ENCODE data around the gene TIMP2.

Gene TIMP2

DNA sequence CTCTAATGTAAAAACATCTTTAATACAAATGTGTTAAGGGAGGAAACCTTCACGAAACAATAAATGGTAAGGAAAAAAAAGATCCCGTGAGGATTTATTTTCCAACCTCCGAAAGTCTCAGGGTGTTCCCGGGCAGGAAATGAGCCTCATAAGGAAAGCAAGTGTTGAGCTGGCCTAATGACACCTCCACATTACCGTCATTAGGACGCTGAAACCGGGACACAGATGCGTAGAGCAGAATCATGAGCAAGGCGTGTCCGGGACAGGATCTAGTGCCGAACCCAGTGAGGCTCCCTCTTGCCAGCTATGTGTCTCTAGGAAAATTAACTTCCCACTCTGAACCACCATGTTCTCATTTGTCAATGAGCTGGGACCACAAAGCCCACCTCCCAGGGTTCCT, 120.4 kb downstream of the TIMP2 start:
- DNase-seq = no peak

DNA sequence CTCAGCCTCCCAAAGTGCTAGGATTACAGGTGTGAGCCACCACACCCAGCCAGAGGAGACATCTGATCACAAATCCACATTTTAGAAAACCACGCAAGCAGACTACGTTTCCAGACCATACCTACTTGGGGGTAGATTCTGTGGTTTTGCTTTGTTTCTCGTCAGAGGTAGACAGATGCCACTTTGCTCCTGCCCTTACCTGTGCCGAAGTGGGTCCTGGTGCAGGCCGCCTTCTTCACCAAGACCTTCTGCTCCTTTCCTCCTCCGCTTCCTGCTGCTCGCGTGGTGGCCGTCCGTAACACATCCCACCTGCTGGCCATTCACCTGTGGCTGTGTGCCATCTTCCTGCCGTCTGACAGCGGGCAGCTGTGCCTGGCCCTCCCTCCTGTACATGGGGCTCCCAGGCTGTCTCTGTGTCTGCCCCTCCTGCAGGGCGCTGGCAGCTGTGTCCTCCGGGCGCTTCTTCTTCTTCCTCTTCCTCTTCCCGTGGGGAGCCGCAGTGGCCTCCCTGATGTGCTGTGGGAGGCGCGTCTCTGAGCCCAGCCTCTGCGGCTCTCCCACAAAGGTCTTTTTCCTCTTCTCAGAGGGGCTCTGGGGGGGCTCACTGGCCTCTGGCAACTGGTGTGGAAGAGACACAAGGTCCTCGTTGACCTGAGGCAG, 121.9 kb downstream of the TIMP2 start:
- no peak for DNase-seq

All from fibroblast of skin of right biceps (primary cell).